Measurements from ENCODE around the gene UBAC2.

The UBAC2 gene

GRCh38 chr13:99335603-99336002, 134.9 kb downstream of the UBAC2 start:
- Histone ChIP-seq H3K27me3 (ENCODE audit: control insufficient read depth, insufficient read depth, low read length) (no peaks in the 10 kb centered on the region), H3K4me1 (no peaks in the 10 kb centered on the region), H3K9me3 (ENCODE audit: control insufficient read depth, low read length) (no peaks in the 10 kb centered on the region), H3K79me2 (no peaks in the 10 kb centered on the region), H3K36me3 (ENCODE audit: control insufficient read depth, insufficient read depth, low read length) (no peaks in the 10 kb centered on the region), H3K9ac (no peak overlapping the region), H3K4me2 (ENCODE audit: low read length) (no peak overlapping the region), H3K4me3 (ENCODE audit: low read depth, low read length) (no peak overlapping the region), H3K27ac (no peak overlapping the region), H2AFZ (no peak overlapping the region)
- TF ChIP-seq CTCF (IDR thresholded peaks at IDR 0.05) = no peak

- Histone ChIP-seq H3K79me2 (no peaks in the 10 kb centered on the region), H3K4me3 (ENCODE audit: low read depth, low read length) (no peak overlapping the region), H3K27me3 (ENCODE audit: control insufficient read depth, insufficient read depth, low read length) (no peaks in the 10 kb centered on the region), H3K9me3 (ENCODE audit: control insufficient read depth, low read length) (no peaks in the 10 kb centered on the region), H2AFZ (no peak overlapping the region), H3K4me2 (ENCODE audit: low read length) (peak overlapping the region; percentile 10), H3K4me1 (no peaks in the 10 kb centered on the region), H3K36me3 (ENCODE audit: control insufficient read depth, insufficient read depth, low read length) (no peaks in the 10 kb centered on the region), H3K27ac (no peak overlapping the region), H3K9ac (no peak overlapping the region)
- TF ChIP-seq CTCF (IDR thresholded peaks at IDR 0.05) = no peak
Measured at GRCh38 chr13:99339230-99339721, 138.6 kb downstream of the UBAC2 start.

DNA sequence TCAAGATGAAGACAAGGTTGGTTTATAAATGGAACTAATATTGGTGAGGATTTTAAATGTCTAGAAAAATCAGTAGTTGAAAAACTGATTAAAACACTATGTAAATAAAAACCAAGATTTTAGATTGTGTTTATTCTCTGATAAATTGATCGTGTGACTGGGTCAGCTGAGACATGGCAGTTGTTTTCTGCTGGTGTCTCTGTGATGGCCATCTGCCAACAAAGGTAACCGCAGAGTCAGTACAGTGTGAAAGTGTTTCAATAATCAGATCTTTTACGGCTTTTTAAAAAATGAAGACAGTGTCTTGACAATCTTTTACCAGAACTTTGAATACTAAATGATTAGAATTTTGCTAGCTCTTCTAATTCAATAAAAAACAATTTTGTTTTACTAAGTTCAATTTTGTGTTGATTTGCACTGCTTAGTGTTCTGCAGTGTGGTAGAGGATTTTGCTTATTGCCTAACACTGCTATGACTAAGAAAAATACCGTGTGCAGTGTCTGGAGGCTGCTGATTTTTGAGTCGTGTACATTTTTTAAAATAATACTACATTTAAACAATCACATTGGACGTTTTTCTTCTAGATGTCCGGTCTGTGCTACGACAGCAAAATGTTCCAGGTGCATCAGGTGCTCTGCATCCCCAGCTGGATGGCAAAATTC, 139.2 kb downstream of the UBAC2 start:
- Histone ChIP-seq H3K79me2 (no peaks in the 10 kb centered on the region), H2AFZ (no peak overlapping the region), H3K9me3 (ENCODE audit: control insufficient read depth, low read length) (no peaks in the 10 kb centered on the region), H3K4me2 (ENCODE audit: low read length) (peak overlapping the region; percentile 10), H3K4me3 (ENCODE audit: low read depth, low read length) (no peak overlapping the region), H3K36me3 (ENCODE audit: control insufficient read depth, insufficient read depth, low read length) (no peaks in the 10 kb centered on the region), H3K27me3 (ENCODE audit: control insufficient read depth, insufficient read depth, low read length) (no peaks in the 10 kb centered on the region), H3K27ac (no peak overlapping the region), H3K4me1 (no peaks in the 10 kb centered on the region), H3K9ac (no peak overlapping the region)
- no peak for TF ChIP-seq CTCF (IDR thresholded peaks at IDR 0.05)

DNA sequence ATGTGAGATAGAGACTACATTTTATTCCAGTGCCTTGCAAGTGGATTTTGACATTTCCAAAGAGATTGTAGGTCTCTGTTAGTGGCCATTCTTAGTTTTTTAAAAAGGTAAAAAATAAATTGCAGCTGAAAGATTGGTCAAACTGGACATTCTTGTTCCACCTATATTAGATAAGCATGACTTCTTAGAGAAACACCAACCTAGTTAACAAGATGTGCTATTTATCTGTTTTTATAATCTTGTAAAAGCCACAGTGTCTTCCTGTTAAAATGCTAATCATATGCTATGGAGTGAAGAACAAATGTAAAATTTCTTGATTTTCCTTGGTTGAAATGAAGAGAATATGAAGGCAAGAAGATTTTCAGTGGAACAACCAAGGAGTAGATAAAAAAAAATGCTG, 140.0 kb downstream of the UBAC2 start:
- no peak for TF ChIP-seq CTCF (IDR thresholded peaks at IDR 0.05)
- H3K27me3 ChIP-seq (ENCODE audit: control insufficient read depth, insufficient read depth, low read length) = no peaks in the 10 kb centered on the region
- no peaks in the 10 kb centered on the region for H3K79me2 ChIP-seq
- no peaks in the 10 kb centered on the region for H3K36me3 ChIP-seq (ENCODE audit: control insufficient read depth, insufficient read depth, low read length)
- H3K9me3 ChIP-seq (ENCODE audit: control insufficient read depth, low read length) = no peaks in the 10 kb centered on the region
- H2AFZ ChIP-seq = no peak overlapping the region
- H3K27ac ChIP-seq = no peak overlapping the region
- no peaks in the 10 kb centered on the region for H3K4me1 ChIP-seq
- no peak overlapping the region for H3K4me2 ChIP-seq (ENCODE audit: low read length)
- no peak overlapping the region for H3K4me3 ChIP-seq (ENCODE audit: low read depth, low read length)
- no peak overlapping the region for H3K9ac ChIP-seq
